K562 (cell line): ENCODE measurements around the gene SESN3. TPM values are rescaled to one million over a fixed set of nuclear protein-coding genes. Genes with fewer than 3 reads are reported as not detected.

Source experiments
- ATAC-seq: fragments of 200-7000 bp; cut with Tn5 transposase; 3 replicates; pipeline ENCODE4 v1.9.1; 2020; ENCODE audit warnings: moderate library complexity
- BruUV-seq: library from RNA; stranded (reverse); fragments of 400-500 nt; replicated peaks from 2 replicates; lab custom pipeline; 2021; lab: Mats Ljungman, UMichigan
- CTCF ChIA-PET: fragments of 300-600 bp; formaldehyde crosslinking; extraction: SDS; loops from one replicate; lab custom pipeline; 2021; ENCODE audit warnings: low intra/inter-chr PET ratio; lab: Yijun Ruan, JAX
- POLR2A ChIA-PET: fragments of 300-600, 350-650 bp; sonication (Branson Sonifier 250); formaldehyde crosslinking; extraction: SDS; loops from one replicate; lab custom pipeline; 2021; ENCODE audit warnings: antibody characterized with exemption, inconsistent platforms; lab: Yijun Ruan, JAX
- DNase-seq, 4 experiments: peaks; one replicate each; pipeline versions ENCODE4 v3.0.0 to v3.0.0-alpha.2; 2011 to 2018; ENCODE audit warnings: low spot score in 3 of 4, mixed read lengths in 3 of 4; ENCODE audit errors: extremely low read depth in 1 of 4
- FAIRE-seq: peaks from 2 replicates; lab custom pipeline; 2011; peaks lifted over from hg19 to GRCh38; lab: Jason Lieb, UNC
- H2AFZ ChIP-seq: 2 replicates; pipeline ENCODE4 v1.6.0; 2011; ENCODE audit warnings: low read depth, low read length, control low read depth, inconsistent platforms
- H3K27ac ChIP-seq: fragments of 200-600 bp; 3 replicates; pipeline ENCODE4 v1.8.0; 2011; ENCODE audit warnings: low read depth, mild to moderate bottlenecking, control low read depth, inconsistent platforms, low read length, moderate library complexity, mixed read lengths; ENCODE audit errors: extremely low read depth
- H3K27me3 ChIP-seq, 2 experiments: fragments of 300-600 bp in 1 of 2; 2 replicates in 1 of 2; 3 replicates in 1 of 2; pipeline versions ENCODE4 v1.6.0 to v1.8.0; 2011; ENCODE audit warnings: inconsistent platforms in 2 of 2, low read length in 2 of 2, mild to moderate bottlenecking in 1 of 2, mixed read lengths in 1 of 2, moderate library complexity in 1 of 2; ENCODE audit not compliant: control insufficient read depth in 2 of 2, insufficient read depth in 2 of 2
- H3K36me3 ChIP-seq: fragments of 300-600 bp; 3 replicates; pipeline ENCODE4 v1.8.0; 2011; ENCODE audit warnings: mild to moderate bottlenecking, low read length, inconsistent platforms; ENCODE audit not compliant: control insufficient read depth, insufficient read depth
- H3K4me1 ChIP-seq, 2 experiments: fragments of 200-600 bp in 1 of 2; replicated peaks in 1 of 2; 2 replicates in 1 of 2; 3 replicates in 1 of 2; pipeline versions ENCODE4 v1.5.1 to v1.8.0; 2011; ENCODE audit warnings: inconsistent platforms in 2 of 2, low read length in 2 of 2, mild to moderate bottlenecking in 1 of 2, mixed read lengths in 1 of 2, moderate library complexity in 1 of 2; ENCODE audit not compliant: control insufficient read depth in 2 of 2, insufficient read depth in 2 of 2
- H3K4me2 ChIP-seq: 2 replicates; pipeline ENCODE4 v1.6.1; 2011; ENCODE audit warnings: low read length, control low read depth, inconsistent platforms, mixed read lengths; ENCODE audit not compliant: insufficient read depth
- H3K4me3 ChIP-seq: fragments of 200-600 bp; sonication (generic), shearing (Covaris generic); 2 replicates; pipeline ENCODE4 v1.5.1; 2016; ENCODE audit warnings: control low read depth, inconsistent platforms
- H3K79me2 ChIP-seq: fragments of 200-600 bp; 3 replicates; pipeline ENCODE4 v1.8.0; 2011; ENCODE audit warnings: low read length, inconsistent platforms; ENCODE audit not compliant: control insufficient read depth, insufficient read depth
- H3K9ac ChIP-seq, 2 experiments: 2 replicates each; pipeline versions ENCODE4 v1.6.0 to v1.6.1; 2011; ENCODE audit warnings: low read depth in 2 of 2, low read length in 2 of 2, control low read depth in 1 of 2, inconsistent platforms in 1 of 2, mild to moderate bottlenecking in 1 of 2, mixed read lengths in 1 of 2; ENCODE audit not compliant: insufficient read depth in 1 of 2
- H3K9me1 ChIP-seq: one replicate; pipeline ENCODE4 v1.6.0; 2011; ENCODE audit warnings: inconsistent platforms, mild to moderate bottlenecking, low read length, moderate library complexity; ENCODE audit not compliant: control insufficient read depth, insufficient read depth
- H3K9me3 ChIP-seq: replicated peaks from 2 replicates; pipeline ENCODE4 v1.5.1; 2011; ENCODE audit warnings: low read depth, low read length, inconsistent platforms; ENCODE audit not compliant: control insufficient read depth, insufficient read depth
- H4K20me1 ChIP-seq: replicated peaks from 2 replicates; pipeline ENCODE4 v1.6.1; 2011; ENCODE audit warnings: low read length, inconsistent platforms, mixed read lengths; ENCODE audit not compliant: control insufficient read depth, insufficient read depth
- CBX1 ChIP-seq: sonication (generic); IDR thresholded peaks from 2 replicates; pipeline ENCODE4 v1.6.1; 2016; ENCODE audit warnings: antibody characterized with exemption, low read depth, mild to moderate bottlenecking
- CCAR2 ChIP-seq: fragments of 200-400 bp; formaldehyde crosslinking; IDR thresholded peaks from 2 replicates; pipeline ENCODE4 v1.6.1; 2017; ENCODE audit warnings: mild to moderate bottlenecking, low read depth, low read length
- DACH1 ChIP-seq: fragments of 450-650 bp; IDR thresholded peaks from 2 replicates; pipeline ENCODE4 v1.6.1; 2018; ENCODE audit not compliant: partially characterized antibody
- ESRRB ChIP-seq: fragments of 250-450 bp; sonication (Bioruptor Pico); IDR thresholded peaks from 2 replicates; pipeline ENCODE4 v1.5.0; 2020; ENCODE audit warnings: mild to moderate bottlenecking, moderate library complexity, borderline replicate concordance
- FOXM1 ChIP-seq, 2 experiments: fragments of 450-650 bp in 1 of 2; sonication (generic) in 1 of 2; formaldehyde crosslinking in 1 of 2; IDR thresholded peaks; 2 replicates each; pipeline versions ENCODE4 v1.6.1 to v1.9.0; 2017 to 2022; ENCODE audit warnings: low read depth in 2 of 2, mild to moderate bottlenecking in 2 of 2, missing genetic modification reagents in 1 of 2, moderate library complexity in 1 of 2
- HLTF ChIP-seq: fragments of 450-650 bp; IDR thresholded peaks from 2 replicates; pipeline ENCODE4 v1.6.1; 2016
- JUND ChIP-seq, 2 experiments: IDR thresholded peaks; 2 replicates in 1 of 2; 3 replicates in 1 of 2; pipeline ENCODE4 v1.6.1; 2011; ENCODE audit warnings: borderline replicate concordance in 2 of 2, low read depth in 2 of 2, low read length in 2 of 2, improper control_type of control experiment in 1 of 2, missing biosample characterization in 1 of 2, missing genetic modification characterization in 1 of 2, missing genetic modification reagents in 1 of 2
- KDM5B ChIP-seq: fragments of 200-600 bp; sonication (generic); IDR thresholded peaks from 2 replicates; pipeline ENCODE4 v1.6.1; 2012; ENCODE audit warnings: low read depth, mild to moderate bottlenecking, moderate library complexity, low read length, control low read depth, inconsistent platforms; ENCODE audit not compliant: insufficient replicate concordance
- MCM3 ChIP-seq: fragments of 450-650 bp; IDR thresholded peaks from 2 replicates; pipeline ENCODE4 v1.6.1; 2016
- NFE2 ChIP-seq: IDR thresholded peaks from 2 replicates; pipeline ENCODE4 v1.6.1; 2014; ENCODE audit warnings: antibody characterized with exemption, low read depth
- NR2F6 ChIP-seq: fragments of 450-650 bp; formaldehyde crosslinking; IDR thresholded peaks from 2 replicates; pipeline ENCODE4 v1.4.0; 2020; ENCODE audit warnings: mild to moderate bottlenecking
- PCBP1 ChIP-seq: fragments of 200-400 bp; formaldehyde crosslinking; IDR thresholded peaks from 2 replicates; pipeline ENCODE4 v1.6.1; 2018; ENCODE audit warnings: mild to moderate bottlenecking, low read depth, low read length; ENCODE audit not compliant: poor library complexity, severe bottlenecking
- PREB ChIP-seq: sonication (generic); formaldehyde crosslinking; IDR thresholded peaks from 2 replicates; pipeline ENCODE4 v1.8.1; 2023; ENCODE audit warnings: mild to moderate bottlenecking, missing genetic modification reagents
- SAP30 ChIP-seq: fragments of 200-600 bp; sonication (generic); IDR thresholded peaks from 2 replicates; pipeline ENCODE4 v1.6.1; 2012; ENCODE audit warnings: borderline replicate concordance, low read depth, mild to moderate bottlenecking, moderate library complexity, low read length, control low read depth, inconsistent platforms; ENCODE audit not compliant: insufficient read depth, poor library complexity, severe bottlenecking
- TGIF2 ChIP-seq: sonication (generic); formaldehyde crosslinking; IDR thresholded peaks from 2 replicates; pipeline ENCODE4 v1.8.1; 2022; ENCODE audit warnings: mild to moderate bottlenecking, missing genetic modification reagents, moderate library complexity
- THAP7 ChIP-seq: fragments of 250-450 bp; sonication (Bioruptor Pico); IDR thresholded peaks from 2 replicates; pipeline ENCODE4 v1.5.0; 2021
- YY1 ChIP-seq, 3 experiments: IDR thresholded peaks; 2 replicates each; pipeline ENCODE4 v1.6.1; 2011; ENCODE audit warnings: low read length in 2 of 3, mild to moderate bottlenecking in 2 of 3, moderate library complexity in 2 of 3, borderline replicate concordance in 1 of 3, control low read depth in 1 of 3, low read depth in 1 of 3; ENCODE audit not compliant: insufficient read depth in 3 of 3, insufficient replicate concordance in 2 of 3, control insufficient read depth in 1 of 3, insufficient read length in 1 of 3; ENCODE audit errors: extremely low read depth in 1 of 3
- ZKSCAN3 ChIP-seq: fragments of 250-450 bp; sonication (Bioruptor Pico); IDR thresholded peaks from 2 replicates; pipeline ENCODE4 v1.4.0; 2020
- ZNF24 ChIP-seq: fragments of 450-650 bp; IDR thresholded peaks from 2 replicates; pipeline ENCODE4 v1.6.1; 2016
- ZNF586 ChIP-seq: fragments of 450-650 bp; formaldehyde crosslinking; conservative IDR thresholded peaks from 2 replicates; pipeline ENCODE4 v1.4.0; 2020; ENCODE audit warnings: mild to moderate bottlenecking, moderate library complexity
- ZNF717 ChIP-seq: fragments of 250-450 bp; sonication (Bioruptor Pico); IDR thresholded peaks from 2 replicates; pipeline ENCODE4 v1.5.0; 2021
- WGBS: fragments of 100-300 bp; shearing (Covaris generic); methylation state at CpG from one replicate; pipeline ENCODE4 v1.1.6; 2016; ENCODE audit warnings: low coverage, mixed read lengths; ENCODE audit not compliant: insufficient coverage; ENCODE audit errors: missing lambda C conversion rate; 5-methylcytosine and 5-hydroxymethylcytosine counted together
- in situ Hi-C: fragments of 300-500 bp; cut with MboI; formaldehyde crosslinking; loops from 4 replicates; pipeline ENCODE4 v1.15.0; 2018; ENCODE audit warnings: inconsistent platforms, mixed read lengths
- intact Hi-C: fragments of 100-400 bp; cut with micrococcal nuclease; formaldehyde crosslinking; loops from 2 replicates; pipeline ENCODE4 v1.14.2; 2022
- polyA plus RNA-seq, 8 experiments: library from polyadenylated mRNA; depleted of rRNA in 4 of 8; stranded (reverse) in 5 of 8; unstranded in 3 of 8; fragments of >200 nt; fragmentation: Nextera tagmentation in 2 of 8; fragmentation: Illumina TruSeq in 1 of 8; extraction: Ambion mirVana in 2 of 8; extraction: Trizol in 1 of 8; gene quantifications; 2 replicates each; pipeline versions ENCODE4 v1.2.1 to v1.2.3, GENCODE V29; 2011 to 2014; ENCODE audit warnings: inconsistent platforms in 1 of 8, missing spikeins in 1 of 8
- total RNA-seq, 7 experiments: library from RNA; depleted of rRNA in 6 of 7; stranded (reverse); fragments of >200 nt in 6 of 7; fragmentation: Illumina TruSeq in 2 of 7; extraction: Trizol in 2 of 7; gene quantifications; 2 replicates each; pipeline versions ENCODE4 v1.2.1 to v1.2.3, GENCODE V29; 2011 to 2021; ENCODE audit warnings: low replicate concordance in 1 of 7

Gene SESN3
- total and polyA plus RNA-seq, 9 of the 15 experiments (the other 6 are each of a cell fraction or from before 2014, with no cell fraction given): 0.44 to 2.6 (median 1.5) TPM

- TF ChIP-seq ZKSCAN3: no peak
- TF ChIP-seq MCM3: no peak
- no peak for TF ChIP-seq YY1 (IDR thresholded peaks at IDR 0.05; ENCODE audit: borderline replicate concordance in 1 of 3, control insufficient read depth in 1 of 3, extremely low read depth in 1 of 3, insufficient read depth in 3 of 3, insufficient read length in 1 of 3, insufficient replicate concordance in 2 of 3, low read depth in 1 of 3, low read length in 2 of 3)
Measured at GRCh38 chr11:95253141-95253540, 22.1 kb upstream of the SESN3 start (continued).

GRCh38 chr11:95252586-95252985 is 21.6 kb upstream of the SESN3 start:
- Histone ChIP-seq H3K27ac (no peak overlapping the region), H3K9ac (no peak overlapping the region), H3K9me1 (no peaks in the 10 kb centered on the region), H4K20me1 (no peaks in the 10 kb centered on the region), H3K4me2 (no peak overlapping the region), H3K36me3 (no peaks in the 10 kb centered on the region), H3K4me1 (peaks cover 0 to 2% of the 10 kb centered on the region in 2 experiments; a peak in 2 of 5 replicates), H3K27me3 (peaks cover 0 to 2% of the 10 kb centered on the region in 2 experiments; a peak in 1 of 5 replicates), H3K79me2 (no peaks in the 10 kb centered on the region), H2AFZ (no peak overlapping the region), H3K9me3 (no peaks in the 10 kb centered on the region; the same call in 1 of the 2 replicates), H3K4me3 (no peak overlapping the region)
- ChIA-PET POLR2A (interaction anchor here (1.3 kb wide), 1 partner anchor 11 kb away, joined by 3 read pairs; no protein-coding TSS in a partner anchor), CTCF (no interaction called here)
- intact Hi-C loops (no loop called here), in situ Hi-C loops (no loop called here)
- FAIRE-seq: no peak
- no peak for ATAC-seq
- BruUV-seq: no TSS peak
- 0% methylated on average over 1 of the region's 1 CpG for WGBS
- no peak for DNase-seq
- TF ChIP-seq PREB (no peak), NR2F6 (no peak), SAP30 (no peak), TGIF2 (CRISPR knock-in tag) (no peak), JUND (IDR thresholded peaks at IDR 0.05; ENCODE audit: borderline replicate concordance, low read depth, low read length) (no peak), JUND (tag; IDR thresholded peaks at IDR 0.05; ENCODE audit: borderline replicate concordance, low read depth, low read length) (no peak), DACH1 (no peak), CBX1 (no peak), NFE2 (no peak), PCBP1 (no peak), ZNF717 (CRISPR knock-in tag) (no peak), ESRRB (no peak), ZNF586 (CRISPR knock-in tag) (no peak), HLTF (no peak), ZNF24 (no peak), KDM5B (no peak), FOXM1 (IDR thresholded peaks at IDR 0.05; ENCODE audit: low read depth) (no peak), FOXM1 (CRISPR knock-in tag; IDR thresholded peaks at IDR 0.05; ENCODE audit: low read depth) (no peak), CCAR2 (no peak), THAP7 (CRISPR knock-in tag) (no peak)
